H9 (cell line): ENCODE results near the gene COPS9. TPM values are rescaled to one million over a fixed set of nuclear protein-coding genes. Genes with fewer than 3 reads are reported as not detected.

ENCODE experiments used
- DNase-seq: peaks from one replicate; pipeline ENCODE4 v3.0.0-alpha.2; 2017
- H2AFZ ChIP-seq: one replicate; pipeline ENCODE4 v1.6.1; 2013; ENCODE audit warnings: mild to moderate bottlenecking, low read length, control low read depth, moderate library complexity
- H2AK5ac ChIP-seq: 2 replicates; pipeline ENCODE4 v1.6.1; 2013; ENCODE audit warnings: low read length, control low read depth, mixed read lengths; ENCODE audit not compliant: insufficient read length
- H2BK120ac ChIP-seq: one replicate; pipeline ENCODE4 v1.6.1; 2013; ENCODE audit warnings: low read depth, mild to moderate bottlenecking, low read length, control low read depth, inconsistent platforms; ENCODE audit not compliant: poor library complexity, severe bottlenecking
- H2BK12ac ChIP-seq: 2 replicates; pipeline ENCODE4 v1.6.1; 2013; ENCODE audit warnings: low read length, control low read depth, mixed read lengths, low read depth; ENCODE audit not compliant: insufficient read length
- H2BK15ac ChIP-seq: 2 replicates; pipeline ENCODE4 v1.6.1; 2013; ENCODE audit warnings: low read depth, low read length, control low read depth
- H2BK20ac ChIP-seq: one replicate; pipeline ENCODE4 v1.6.1; 2013; ENCODE audit warnings: low read depth, mild to moderate bottlenecking, low read length, control low read depth, inconsistent platforms; ENCODE audit not compliant: poor library complexity, severe bottlenecking
- H2BK5ac ChIP-seq: 2 replicates; pipeline ENCODE4 v1.6.1; 2013; ENCODE audit warnings: low read length, control low read depth, mixed read lengths; ENCODE audit not compliant: insufficient read length
- H3K14ac ChIP-seq: 2 replicates; pipeline ENCODE4 v1.6.1; 2013; ENCODE audit warnings: low read length, control low read depth; ENCODE audit not compliant: insufficient read depth
- H3K18ac ChIP-seq: 2 replicates; pipeline ENCODE4 v1.6.1; 2013; ENCODE audit warnings: low read depth, mild to moderate bottlenecking, mixed read lengths, low read length, control low read depth; ENCODE audit not compliant: insufficient read length
- H3K23ac ChIP-seq: 2 replicates; pipeline ENCODE4 v1.6.1; 2013; ENCODE audit warnings: low read length, control low read depth, mixed read lengths, low read depth; ENCODE audit not compliant: insufficient read length
- H3K23me2 ChIP-seq: 2 replicates; pipeline ENCODE4 v1.6.1; 2013; ENCODE audit warnings: low read depth, mild to moderate bottlenecking, mixed read lengths, low read length, control low read depth; ENCODE audit not compliant: insufficient read length, poor library complexity, severe bottlenecking
- H3K27ac ChIP-seq: 2 replicates; pipeline ENCODE4 v1.5.1; 2013; ENCODE audit warnings: low read length, control low read depth, mixed read lengths, low read depth; ENCODE audit not compliant: insufficient read length
- H3K27me3 ChIP-seq: 2 replicates; pipeline ENCODE4 v1.6.1; 2013; ENCODE audit warnings: low read length, control low read depth, inconsistent platforms; ENCODE audit not compliant: insufficient read depth
- H3K4ac ChIP-seq: 2 replicates; pipeline ENCODE4 v1.6.1; 2013; ENCODE audit warnings: low read depth, mild to moderate bottlenecking, control low read depth, inconsistent platforms, low read length, moderate library complexity
- H3K4me1 ChIP-seq: 2 replicates; pipeline ENCODE4 v1.6.1; 2013; ENCODE audit warnings: low read length, control low read depth, inconsistent platforms; ENCODE audit not compliant: insufficient read depth
- H3K4me2 ChIP-seq: 2 replicates; pipeline ENCODE4 v1.6.1; 2013; ENCODE audit warnings: low read length, control low read depth, mixed read lengths; ENCODE audit not compliant: insufficient read length, insufficient read depth
- H3K56ac ChIP-seq: 2 replicates; pipeline ENCODE4 v1.6.1; 2013; ENCODE audit warnings: low read depth, mild to moderate bottlenecking, mixed read lengths, low read length, control low read depth; ENCODE audit not compliant: insufficient read length
- H3K79me1 ChIP-seq: 2 replicates; pipeline ENCODE4 v1.6.1; 2013; ENCODE audit warnings: low read depth, mild to moderate bottlenecking, moderate library complexity, low read length, control low read depth, inconsistent platforms; ENCODE audit not compliant: insufficient read depth, poor library complexity, severe bottlenecking
- H3K79me2 ChIP-seq: 2 replicates; pipeline ENCODE4 v1.6.1; 2013; ENCODE audit warnings: low read length, control low read depth, inconsistent platforms; ENCODE audit not compliant: insufficient read depth
- H3K9ac ChIP-seq: 2 replicates; pipeline ENCODE4 v1.6.1; 2013; ENCODE audit warnings: low read length, control low read depth, mixed read lengths; ENCODE audit not compliant: insufficient read length; ENCODE audit errors: extremely low read depth
- H3K9me3 ChIP-seq: one replicate; pipeline ENCODE4 v1.6.1; 2013; ENCODE audit warnings: low read depth, low read length, inconsistent platforms; ENCODE audit not compliant: control insufficient read depth
- H3T11ph ChIP-seq: one replicate; pipeline ENCODE4 v1.6.1; 2013; ENCODE audit warnings: mild to moderate bottlenecking, low read length, control low read depth, inconsistent platforms
- H4K20me1 ChIP-seq: one replicate; pipeline ENCODE4 v1.6.1; 2013; ENCODE audit not compliant: control insufficient read depth, insufficient read length, insufficient read depth
- H4K5ac ChIP-seq: 2 replicates; pipeline ENCODE4 v1.6.1; 2013; ENCODE audit warnings: low read depth, mild to moderate bottlenecking, mixed read lengths, low read length, control low read depth; ENCODE audit not compliant: insufficient read length
- H4K8ac ChIP-seq: replicated peaks from 2 replicates; pipeline ENCODE4 v1.6.1; 2013; ENCODE audit warnings: low read length, control low read depth, mixed read lengths, low read depth; ENCODE audit not compliant: insufficient read length
- H4K91ac ChIP-seq: 2 replicates; pipeline ENCODE4 v1.6.1; 2013; ENCODE audit warnings: low read depth, mild to moderate bottlenecking, moderate library complexity, mixed read lengths, low read length, control low read depth; ENCODE audit not compliant: insufficient read length
- H3K27ac Mint-ChIP-seq, 3 experiments: 2 replicates in 2 of 3; 3 replicates in 1 of 3; pipeline ENCODE4 v1.8.0; 2020 to 2021; ENCODE audit warnings: mixed read lengths in 3 of 3, mild to moderate bottlenecking in 1 of 3, moderate library complexity in 1 of 3
- H3K27me3 Mint-ChIP-seq: 2 replicates; pipeline ENCODE4 v1.8.0; 2021; ENCODE audit warnings: low read depth, mild to moderate bottlenecking, moderate library complexity, mixed read lengths
- H3K36me3 Mint-ChIP-seq, 3 experiments: 2 replicates in 2 of 3; 3 replicates in 1 of 3; pipeline ENCODE4 v1.8.0; 2020 to 2021; ENCODE audit warnings: low read depth in 3 of 3, mixed read lengths in 3 of 3; ENCODE audit not compliant: insufficient read depth in 1 of 3
- H3K4me1 Mint-ChIP-seq, 2 experiments: 2 replicates each; pipeline ENCODE4 v1.8.0; 2020; ENCODE audit warnings: mixed read lengths in 2 of 2
- H3K4me3 Mint-ChIP-seq, 2 experiments: 2 replicates in 1 of 2; 3 replicates in 1 of 2; pipeline ENCODE4 v1.8.0; 2020 to 2021; ENCODE audit warnings: mild to moderate bottlenecking in 2 of 2, mixed read lengths in 2 of 2, moderate library complexity in 1 of 2
- H3K9me3 Mint-ChIP-seq, 2 experiments: 2 replicates in 1 of 2; 3 replicates in 1 of 2; pipeline ENCODE4 v1.8.0; 2020; ENCODE audit warnings: mild to moderate bottlenecking in 2 of 2, mixed read lengths in 2 of 2, moderate library complexity in 1 of 2
- CTCF ChIP-seq: fragments of 200-600 bp; sonication (generic); conservative IDR thresholded peaks from 3 replicates; pipeline ENCODE4 v1.8.0; 2021; ENCODE audit warnings: antibody characterized with exemption, mild to moderate bottlenecking
- WGBS: extraction: QIAGEN DNeasy Blood & Tissue Kit; methylation state at CpG from one replicate; pipeline ENCODE4 v1.1.7; 2013; ENCODE audit warnings: missing lambda C conversion rate, low lambda C conversion rate, mixed read lengths; ENCODE audit not compliant: insufficient read length; ENCODE audit errors: extremely low coverage; 5-methylcytosine and 5-hydroxymethylcytosine counted together
- total RNA-seq: library from RNA; stranded (reverse); gene quantifications from 2 replicates; pipeline ENCODE4 v1.2.1, GENCODE V29; 2021

The COPS9 gene
- total RNA-seq, 1 experiment from 2014 or later = 142 TPM

- Histone ChIP-seq H3K23ac (no peak overlapping the region), H4K20me1 (no peaks in the 10 kb centered on the region), H3K79me1 (no peaks in the 10 kb centered on the region), H2BK12ac (no peak overlapping the region), H2AK5ac (no peak overlapping the region), H4K91ac (no peak overlapping the region), H3K4ac (no peak overlapping the region), H2BK5ac (no peak overlapping the region), H3K27ac (no peak overlapping the region), H2BK120ac (no peak overlapping the region), H3K14ac (no peak overlapping the region; the same call in 1 of the 2 replicates), H3T11ph (no peak overlapping the region), H3K9ac (no peak overlapping the region), H3K79me2 (no peaks in the 10 kb centered on the region), H2AFZ (no peak overlapping the region), H3K4me1 (no peaks in the 10 kb centered on the region), H2BK20ac (no peak overlapping the region), H2BK15ac (no peak overlapping the region), H4K8ac (no peak overlapping the region), H3K27me3 (no peaks in the 10 kb centered on the region), H4K5ac (no peak overlapping the region), H3K9me3 (no peaks in the 10 kb centered on the region), H3K18ac (no peak overlapping the region), H3K4me2 (no peak overlapping the region), H3K23me2 (no peaks in the 10 kb centered on the region), H3K56ac (no peak overlapping the region)
- peaks cover 3 to 9% of the 10 kb centered on the region in 2 experiments; a peak in 3 of 5 replicates for H3K9me3 Mint-ChIP-seq
- no CpG with 5 or more reads among the region's 6 CpGs for WGBS
- no peak for TF ChIP-seq CTCF
- DNase-seq = no peak
- H3K27me3 Mint-ChIP-seq = peaks cover 14% of the 10 kb centered on the region
- peaks cover 0 to 6% (median 0%) of the 10 kb centered on the region in 3 experiments; a peak in 2 of 7 replicates for H3K36me3 Mint-ChIP-seq
- no peak overlapping the region for H3K4me3 Mint-ChIP-seq
- H3K4me1 Mint-ChIP-seq = peaks cover 0 to 3% of the 10 kb centered on the region in 2 experiments; a peak in 1 of 4 replicates
- H3K27ac Mint-ChIP-seq = no peak overlapping the region
These were observed 28.7 kb downstream of the COPS9 start for GRCh38 chr2:240107477-240107796.
